HG02885 (cell line): ENCODE results near the gene CAMK2D.
A peak's percentile ranks its signal among the peaks of the same experiment; 100 is the strongest.
"Not testable (repeated sequence)": the region's sequence is repeated elsewhere in the genome, so short reads cannot be mapped to it uniquely, and the experiment has no call there.

Experiments used
- ATAC-seq: cut with Tn5 transposase; IDR thresholded peaks from one replicate; pipeline ENCODE4 v1.9.1; 2021; ENCODE audit warnings: mild to moderate bottlenecking; ENCODE audit not compliant: unreplicated experiment, poor library complexity

CAMK2D gene

DNA sequence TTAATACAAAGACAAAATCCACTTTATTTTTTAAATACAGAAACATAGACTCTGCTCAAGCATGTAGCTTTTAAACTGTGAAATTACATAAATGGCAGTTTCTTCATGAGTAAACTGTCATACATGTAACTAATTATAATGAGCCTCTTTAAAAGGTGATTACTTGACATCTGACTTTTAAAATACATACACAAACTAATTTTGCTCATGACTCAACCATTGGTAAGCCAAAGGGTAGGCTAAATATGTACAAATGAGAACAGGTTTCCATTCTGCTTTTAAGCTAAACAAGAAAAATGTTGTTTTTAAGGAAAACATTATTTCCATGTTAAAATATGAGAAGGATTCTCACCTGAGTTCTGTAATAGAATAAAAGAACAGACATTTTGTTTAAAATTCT lies 27.9 kb downstream of the CAMK2D start:
- ATAC-seq = no peak

DNA sequence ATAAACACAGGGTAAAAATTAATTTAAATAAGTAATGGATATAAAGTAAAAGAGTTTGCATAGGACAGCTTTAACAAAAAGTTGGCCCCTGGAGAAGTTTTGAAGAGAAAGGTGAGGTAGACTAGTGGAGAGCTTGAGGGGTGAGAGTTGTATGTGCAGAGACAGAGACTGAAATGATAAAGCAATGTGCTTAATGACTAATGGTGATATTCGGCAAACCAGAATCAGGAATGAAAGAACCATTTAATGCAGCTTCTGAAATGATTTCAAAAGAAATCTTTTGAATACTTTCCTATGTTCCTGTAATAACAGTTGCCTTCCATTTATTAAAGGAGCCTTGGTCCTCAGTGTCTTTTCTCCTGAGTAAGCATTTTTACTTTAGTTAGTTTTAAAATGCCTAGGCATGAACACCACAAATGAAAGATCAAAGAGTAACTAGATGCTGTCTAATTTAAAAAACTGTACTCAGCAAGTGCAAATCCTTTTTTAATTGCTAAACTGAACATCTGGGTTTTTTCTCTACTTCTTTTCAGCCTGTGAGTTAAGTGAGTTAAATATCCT lies 28.5 kb downstream of the CAMK2D start:
- ATAC-seq = no peak

DNA sequence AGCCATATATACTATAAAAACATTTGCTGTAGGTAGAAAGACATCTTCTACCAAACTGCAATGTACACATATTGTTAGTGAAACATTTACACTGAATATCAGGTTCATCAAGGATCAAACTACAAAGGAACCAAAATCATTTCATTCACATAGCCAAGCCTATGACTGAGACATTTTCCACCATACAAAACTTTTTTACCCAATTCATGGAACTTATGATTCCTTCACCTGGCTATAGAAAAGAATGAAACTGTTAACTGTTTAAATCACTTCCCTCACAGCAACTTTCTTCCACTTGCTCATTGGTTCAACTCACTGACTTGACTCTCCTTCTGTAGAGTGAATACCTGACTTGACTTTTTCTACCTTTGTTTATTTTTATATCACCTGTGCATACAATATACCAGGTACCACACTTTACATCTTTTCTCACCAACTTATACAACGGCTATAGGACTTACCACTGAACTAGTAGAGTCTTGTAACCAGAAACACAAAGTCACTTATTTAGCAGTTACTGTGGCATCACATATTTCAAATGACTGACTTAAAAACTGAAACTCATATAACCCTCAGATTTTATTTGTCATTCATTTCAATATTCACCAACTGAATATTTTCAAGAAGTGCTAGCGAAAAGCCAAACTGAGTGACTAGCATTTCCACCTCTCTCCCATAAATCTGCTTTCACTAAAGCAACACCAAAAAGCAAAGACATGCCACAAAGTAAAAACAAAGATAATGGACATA lies 30.9 kb downstream of the CAMK2D start:
- no peak for ATAC-seq

- no peak for ATAC-seq
Observed at GRCh38 chr4:113727802-113728201, 33.7 kb downstream of the CAMK2D start.

GRCh38 chr4:113725963-113726362 lies 35.6 kb downstream of the CAMK2D start:
- ATAC-seq = no peak

GRCh38 chr4:113718252-113718651 lies 43.3 kb downstream of the CAMK2D start:
- ATAC-seq = no peak

- ATAC-seq = no peak
Observed at GRCh38 chr4:113711883-113712662, 49.5 kb downstream of the CAMK2D start.

- ATAC-seq = peak; percentile 47
Observed at GRCh38 chr4:113708250-113708649, 53.3 kb downstream of the CAMK2D start.

DNA sequence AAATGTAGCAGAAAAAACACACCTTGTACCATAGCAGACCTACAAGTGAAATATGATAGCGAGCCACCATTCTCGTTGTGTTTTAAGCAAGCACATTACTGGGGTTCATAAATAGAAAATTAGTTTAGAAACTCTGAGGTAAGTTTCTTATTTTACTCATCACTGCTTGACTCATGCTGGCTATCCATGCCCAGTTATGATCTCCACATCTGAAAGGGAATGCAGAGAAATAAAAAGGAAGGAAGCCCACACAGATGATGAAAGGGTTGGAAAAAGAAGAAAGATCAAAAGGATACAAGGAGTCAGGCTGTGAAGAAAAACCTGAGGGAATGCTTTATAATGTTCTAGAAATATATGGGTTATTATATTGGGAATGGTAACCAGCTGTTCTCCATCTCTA lies 54.5 kb downstream of the CAMK2D start:
- peak; percentile 82 for ATAC-seq

- not testable (repeated sequence) for ATAC-seq
Observed at GRCh38 chr4:113705097-113705496, 56.4 kb downstream of the CAMK2D start.

DNA sequence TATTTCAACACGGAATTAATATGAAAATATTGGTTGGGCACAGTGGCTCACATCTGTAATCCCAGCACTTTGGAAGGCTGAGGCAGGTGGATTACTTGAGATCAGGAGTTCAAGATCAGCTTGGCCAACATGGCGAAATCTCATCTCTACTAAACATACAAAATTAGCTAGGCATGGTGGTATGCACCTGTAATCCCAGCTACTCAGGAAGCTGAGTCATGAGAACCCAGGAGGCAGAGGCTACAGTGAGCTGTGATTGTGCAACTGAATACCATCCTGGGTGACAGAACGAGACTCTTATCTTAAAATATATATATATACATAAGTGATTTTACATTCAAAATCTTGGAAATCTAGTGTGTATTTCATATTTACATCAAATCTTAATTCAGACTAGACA lies 58.9 kb downstream of the CAMK2D start:
- ATAC-seq = not testable (repeated sequence)

DNA sequence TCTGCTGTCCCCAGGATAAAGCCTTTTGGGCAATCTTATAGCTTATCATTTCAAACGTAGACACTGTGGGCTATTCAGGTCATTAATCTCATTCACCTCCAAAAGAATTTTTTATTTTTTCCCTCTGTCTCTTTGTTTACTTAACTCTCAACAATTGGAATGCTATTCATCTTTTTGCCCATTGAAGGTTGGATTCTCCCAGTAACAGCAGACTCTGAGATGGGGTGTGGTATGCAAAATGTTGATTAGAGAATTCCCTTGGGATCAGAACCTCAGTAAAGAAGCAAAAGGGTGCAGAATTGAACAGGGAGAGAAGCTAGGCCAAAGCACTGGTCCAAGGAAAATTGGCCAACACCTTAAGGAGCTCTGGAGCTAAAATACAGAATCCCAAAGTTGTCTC lies 60.4 kb downstream of the CAMK2D start:
- no peak for ATAC-seq

DNA sequence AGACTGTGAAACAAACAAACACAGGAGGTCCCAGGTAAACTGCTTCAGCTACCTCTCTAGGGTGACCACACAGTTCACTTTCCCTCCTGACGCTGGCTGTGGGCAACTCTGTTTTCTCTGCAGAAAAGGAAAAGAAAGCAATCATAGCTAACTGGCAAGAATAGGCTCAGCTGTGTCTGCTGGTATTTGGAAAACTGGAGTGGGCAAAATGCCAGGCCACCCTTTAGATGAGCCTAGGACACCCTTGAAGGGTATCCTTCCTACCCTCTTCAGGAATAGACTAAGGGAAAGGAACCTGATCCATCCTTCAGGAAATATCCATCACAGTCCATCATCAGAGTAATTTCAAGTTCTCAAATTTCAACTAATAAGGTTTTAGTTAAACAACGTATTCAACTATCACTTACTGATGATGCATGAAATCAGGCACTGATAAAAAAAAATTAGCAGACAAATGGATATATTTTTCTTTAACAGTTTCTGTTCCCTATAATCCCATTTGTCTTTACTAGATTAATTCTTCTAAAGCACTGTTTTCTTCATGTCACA lies 60.9 kb downstream of the CAMK2D start:
- no peak for ATAC-seq

DNA sequence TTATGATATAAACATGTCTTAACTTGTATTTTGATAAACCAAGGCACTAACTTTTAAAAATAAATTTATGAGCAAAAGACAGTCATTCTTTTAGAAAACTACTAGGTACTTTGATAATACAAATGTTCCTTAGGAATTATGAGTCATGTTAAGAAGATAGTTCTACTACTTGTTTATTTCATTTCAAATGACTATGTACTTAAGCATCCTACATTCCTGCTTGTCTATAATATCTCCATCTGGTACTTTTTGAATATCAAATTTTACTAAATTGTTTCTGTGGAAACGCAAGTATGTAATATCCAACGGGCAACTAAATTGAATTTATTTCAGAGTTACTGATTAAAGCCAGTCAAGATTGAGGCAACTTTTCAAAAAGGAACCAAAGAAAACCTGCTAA lies 61.8 kb downstream of the CAMK2D start:
- no peak for ATAC-seq

DNA sequence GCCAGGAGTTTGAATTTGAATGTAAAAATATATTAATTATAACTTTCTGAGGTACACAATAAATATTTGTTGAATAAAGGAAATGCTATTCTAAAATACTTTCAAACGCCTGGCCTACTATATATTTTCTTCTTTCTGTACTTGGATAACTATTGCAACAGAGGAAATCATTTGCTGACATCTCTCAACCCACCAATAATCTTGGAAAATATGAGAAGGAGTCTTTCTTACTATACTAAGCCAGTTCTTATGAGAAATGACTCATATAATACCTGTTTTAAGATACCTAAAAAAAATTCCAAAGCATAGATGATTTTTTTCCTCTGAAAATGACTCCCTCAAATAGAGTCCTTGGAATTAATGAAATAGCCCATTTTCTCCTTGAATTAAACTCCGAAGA lies 64.1 kb downstream of the CAMK2D start:
- no peak for ATAC-seq

DNA sequence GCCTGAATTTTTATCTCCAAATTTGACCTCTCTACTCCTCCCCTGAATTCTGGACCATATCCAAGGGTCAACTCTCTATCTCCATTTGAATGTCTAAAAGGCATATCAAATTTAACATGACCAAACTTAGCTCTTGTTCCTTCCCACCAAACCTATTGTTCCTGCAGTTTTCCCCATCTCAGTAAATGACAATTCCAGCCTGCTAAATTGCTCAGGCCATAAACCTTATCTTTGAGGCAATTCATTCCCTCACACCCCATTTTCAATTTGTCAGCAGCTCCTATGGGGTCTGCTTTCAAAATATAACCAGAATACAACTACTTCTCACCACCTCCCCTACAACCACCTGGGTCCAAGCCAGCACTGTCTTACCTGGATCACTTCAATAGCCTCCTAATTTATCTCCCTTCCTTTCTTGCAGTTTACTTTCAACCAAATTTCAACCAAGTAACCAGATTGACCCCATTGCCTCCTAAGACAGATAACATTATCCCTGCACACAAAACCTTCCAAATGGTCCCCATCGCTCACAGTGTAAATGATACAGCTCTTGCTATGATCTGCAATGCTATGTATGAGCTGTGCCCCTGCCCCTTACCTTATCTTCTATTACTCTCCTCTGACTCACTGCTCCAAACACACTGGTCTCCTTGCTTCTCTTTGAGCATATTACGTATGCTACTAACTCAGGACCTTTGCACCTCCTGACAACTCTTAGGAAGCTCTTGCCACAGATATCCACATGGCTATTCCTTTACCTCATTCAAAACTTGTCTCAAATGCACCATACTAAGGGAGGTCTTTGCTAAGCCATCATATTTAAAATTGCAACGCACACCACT lies 66.0 kb downstream of the CAMK2D start:
- no peak for ATAC-seq

GRCh38 chr4:113694008-113694407 lies 67.5 kb downstream of the CAMK2D start:
- no peak for ATAC-seq

DNA sequence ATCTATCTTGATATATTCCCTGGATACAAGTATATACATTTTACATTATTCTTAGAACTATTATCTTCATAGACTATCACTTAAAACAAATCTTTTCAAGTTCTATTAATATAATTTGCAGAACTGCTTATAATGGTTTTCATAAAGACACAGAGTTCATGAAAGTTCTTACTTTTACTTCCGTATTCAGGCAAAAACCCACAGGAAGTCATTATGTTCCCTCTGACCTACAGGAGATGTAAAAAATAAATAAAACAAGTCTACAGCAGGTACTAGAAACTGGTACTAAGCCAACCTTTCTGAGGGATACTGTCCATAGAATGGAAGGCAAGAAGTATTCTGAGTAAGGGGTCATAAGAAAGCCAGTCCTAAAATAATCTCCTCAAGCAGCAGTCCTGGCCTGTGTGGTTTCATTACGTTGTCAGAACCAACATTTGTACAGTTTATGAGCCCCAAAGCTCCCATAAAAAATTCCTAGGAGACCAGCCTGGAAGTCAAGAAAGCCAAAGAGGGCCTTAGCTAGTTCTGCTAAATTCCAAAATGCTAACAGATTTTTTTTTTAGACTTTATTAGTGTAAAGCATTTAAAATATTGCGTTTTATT lies 68.6 kb downstream of the CAMK2D start:
- no peak for ATAC-seq

GRCh38 chr4:113691676-113692075 lies 69.9 kb downstream of the CAMK2D start:
- ATAC-seq = no peak

GRCh38 chr4:113689394-113689793 lies 72.1 kb downstream of the CAMK2D start:
- no peak for ATAC-seq
